ENCODE data around the gene RTL1.

The RTL1 gene

DNA sequence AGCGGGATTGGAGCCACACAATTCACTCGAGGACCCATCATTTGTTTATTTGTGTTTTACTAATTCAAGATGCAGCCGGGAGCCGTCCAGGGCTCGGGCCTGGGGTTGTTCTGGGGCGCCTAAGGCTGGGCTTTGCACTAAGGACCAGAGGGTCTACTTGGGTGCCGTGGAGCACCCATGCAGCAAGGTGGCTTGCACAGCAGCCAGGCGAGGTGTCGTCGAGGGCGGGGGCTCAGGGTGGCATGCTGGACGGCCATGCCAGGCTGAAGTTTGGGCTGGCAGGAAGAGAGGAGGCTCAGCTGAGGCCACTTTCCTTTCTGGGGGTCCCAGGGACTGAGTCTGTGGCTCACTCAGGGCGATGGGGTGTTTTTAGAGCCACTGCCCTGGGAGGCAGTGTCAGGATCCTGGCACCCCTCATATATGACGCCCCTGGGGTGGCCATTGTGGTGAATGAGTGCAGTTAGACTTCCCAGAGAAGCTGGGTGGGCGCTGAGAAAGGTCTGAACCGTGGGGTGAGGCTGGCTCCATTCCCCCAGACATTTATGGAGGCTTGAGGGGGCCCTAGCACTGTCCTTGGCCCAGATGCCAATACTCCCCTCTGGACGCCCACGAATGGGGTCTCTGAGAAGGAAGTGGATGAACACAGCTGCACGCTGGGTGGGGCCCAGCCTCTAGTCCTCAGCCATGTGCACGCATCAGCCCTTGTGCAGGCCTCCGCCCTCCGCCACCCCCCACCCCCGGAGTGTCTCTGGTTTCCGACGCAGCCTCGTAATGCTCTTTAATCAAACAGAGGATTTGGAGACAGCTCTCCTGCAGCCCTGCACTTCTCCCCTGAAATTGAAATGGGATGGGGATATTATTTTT, 66.3 kb downstream of the RTL1 start:
- Histone ChIP-seq H3K36me3 (no peaks in the 10 kb centered on the region), H3K4me1 (peaks cover 0 to 55% (median 39%) of the 10 kb centered on the region in 10 experiments; a peak in 17 of 20 replicates), H3K9me3 (replicated peaks in 1 of 11) (peaks cover 0 to 8% (median 0%) of the 10 kb centered on the region in 11 experiments; a peak in 5 of 22 replicates), H3K27ac (no peak overlapping the region), H3K4me3 (no peak overlapping the region), H3K4me2 (peak overlapping the region in 6 of 11 experiments; percentile 5 to 80 (median 45); a peak in 10 of 22 replicates), H4K20me1 (no peaks in the 10 kb centered on the region; a peak in 1 of 22 replicates), H3K9ac (no peak overlapping the region), H3K27me3 (no peaks in the 10 kb centered on the region)
- TF ChIP-seq Cebpa-rat (IDR thresholded peaks at IDR 0.05): no peak

DNA sequence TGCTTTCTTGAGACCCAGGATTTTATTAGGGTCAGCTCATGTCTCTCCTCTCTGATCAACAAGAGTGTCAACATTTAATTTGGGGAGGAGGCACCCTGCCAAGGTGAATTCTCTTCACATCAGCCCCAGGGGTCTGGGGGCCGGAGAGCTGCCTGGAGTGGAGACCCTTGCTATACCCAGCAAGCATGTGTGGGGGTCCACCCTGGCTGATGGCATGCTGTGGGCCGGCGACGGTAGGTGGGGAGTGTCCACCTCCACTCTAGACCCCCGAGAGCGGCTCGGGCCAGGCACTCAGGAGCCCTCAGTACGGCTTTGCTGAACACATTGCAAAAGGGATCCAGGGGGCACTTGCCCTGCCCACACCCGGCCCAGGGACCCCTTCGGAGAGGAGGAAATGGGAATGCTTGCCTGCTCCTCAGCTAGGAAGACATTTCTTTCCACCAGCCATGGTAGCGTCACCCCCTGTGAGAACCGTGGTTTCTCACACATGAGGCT, 67.2 kb downstream of the RTL1 start:
- Histone ChIP-seq H4K20me1 (no peaks in the 10 kb centered on the region; a peak in 1 of 22 replicates), H3K9ac (no peak overlapping the region), H3K36me3 (no peaks in the 10 kb centered on the region), H3K27me3 (no peaks in the 10 kb centered on the region), H3K4me2 (peak overlapping the region in 7 of 11 experiments; percentile 64 to 81 (median 73); a peak in 11 of 22 replicates), H3K4me3 (no peak overlapping the region), H3K27ac (no peak overlapping the region), H3K9me3 (replicated peaks in 1 of 11) (peaks cover 0 to 8% (median 0%) of the 10 kb centered on the region in 11 experiments; a peak in 5 of 22 replicates), H3K4me1 (peaks cover 0 to 47% (median 31%) of the 10 kb centered on the region in 10 experiments; a peak in 15 of 20 replicates)
- no peak for TF ChIP-seq Cebpa-rat (IDR thresholded peaks at IDR 0.05)

DNA sequence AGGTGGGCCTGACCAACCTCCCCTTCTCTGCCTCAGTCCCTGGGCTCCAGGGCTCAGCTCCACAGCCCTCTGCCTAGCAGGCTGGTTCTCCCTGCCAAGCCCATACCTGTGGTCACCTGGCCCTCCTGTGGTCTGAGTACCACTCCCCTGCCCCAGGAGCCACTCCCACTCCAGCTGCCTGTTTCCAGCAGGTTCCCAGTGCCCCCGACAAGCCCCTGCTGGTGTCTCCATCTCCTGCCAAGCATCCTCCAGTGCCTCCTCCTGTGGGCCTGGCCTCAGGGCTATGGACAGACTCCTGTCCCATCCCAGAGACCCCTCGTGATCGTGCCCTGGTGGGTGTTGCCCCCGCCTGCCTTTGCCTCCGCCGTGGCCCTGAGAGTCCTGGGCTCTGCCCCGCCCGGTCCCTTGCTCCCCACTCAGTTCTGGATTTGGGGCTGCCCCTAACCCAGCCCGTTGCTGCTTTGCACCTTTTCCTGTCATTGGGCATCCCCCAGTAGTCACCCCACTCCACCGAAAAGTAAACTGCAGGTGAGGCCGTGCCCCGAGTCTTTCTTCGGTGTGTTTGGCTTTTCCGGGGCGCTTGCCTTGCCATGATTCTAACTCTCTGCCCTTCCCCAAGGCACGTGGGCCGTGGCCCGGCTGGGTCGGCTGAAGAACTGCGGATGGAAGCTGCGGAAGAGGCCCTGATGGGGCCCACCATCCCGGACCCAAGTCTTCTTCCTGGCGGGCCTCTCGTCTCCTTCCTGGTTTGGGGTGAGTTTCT, 67.8 kb downstream of the RTL1 start:
- peaks cover 0 to 46% (median 30%) of the 10 kb centered on the region in 10 experiments; a peak in 15 of 20 replicates for H3K4me1 ChIP-seq
- no peak overlapping the region for H3K27ac ChIP-seq
- peaks cover 0 to 8% (median 0%) of the 10 kb centered on the region in 11 experiments; a peak in 5 of 22 replicates for H3K9me3 ChIP-seq (replicated peaks in 1 of 11)
- no peaks in the 10 kb centered on the region for H3K36me3 ChIP-seq
- no peak for TF ChIP-seq Cebpa-rat (IDR thresholded peaks at IDR 0.05)
- H3K9ac ChIP-seq: peak overlapping the region in 3 of 11 experiments; percentile 16 to 35 (median 29); a peak in 2 of 22 replicates
- H3K4me3 ChIP-seq: no peak overlapping the region
- no peaks in the 10 kb centered on the region for H4K20me1 ChIP-seq
- H3K27me3 ChIP-seq: no peaks in the 10 kb centered on the region
- H3K4me2 ChIP-seq: peak overlapping the region in 10 of 11 experiments; percentile 9 to 81 (median 71); a peak in 18 of 22 replicates

DNA sequence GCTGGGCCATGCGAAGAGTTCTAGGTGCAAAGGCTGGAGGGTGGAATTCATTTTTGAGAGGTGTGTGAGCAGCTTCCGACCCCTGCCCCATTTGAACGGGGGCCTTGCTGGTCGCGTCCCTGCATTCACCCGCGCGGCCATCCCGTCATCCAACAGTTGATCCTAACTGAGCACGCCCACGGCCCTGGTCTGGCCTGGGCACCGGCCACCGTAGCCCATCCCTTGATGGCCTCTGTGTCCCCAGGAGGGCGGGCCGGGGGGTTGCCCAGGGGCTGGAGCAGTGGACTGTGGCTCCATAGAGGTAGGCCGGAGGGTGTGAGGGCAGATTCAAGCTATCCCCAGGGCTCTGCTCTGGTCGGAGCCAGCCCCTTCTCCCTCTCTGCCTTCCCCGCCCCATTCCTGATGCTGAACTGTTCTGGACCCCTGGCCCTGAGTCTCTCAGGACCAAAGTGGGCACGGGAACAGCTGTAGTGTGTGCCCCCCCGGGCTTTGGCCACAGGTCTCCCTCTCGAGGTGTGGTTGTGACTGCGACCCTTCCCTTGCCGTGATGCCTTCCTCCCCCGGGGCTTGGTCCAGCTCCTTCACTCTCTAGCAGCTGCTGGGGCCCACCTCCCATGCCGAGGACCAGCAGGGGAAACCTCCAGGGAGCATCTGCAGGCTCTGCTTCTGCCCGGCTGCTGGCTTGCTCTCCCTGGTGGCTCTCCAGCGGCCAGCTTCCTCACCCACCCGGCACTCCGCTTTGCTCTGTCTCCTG, 68.6 kb downstream of the RTL1 start:
- no peak overlapping the region for H3K27ac ChIP-seq
- TF ChIP-seq Cebpa-rat (IDR thresholded peaks at IDR 0.05): no peak
- H4K20me1 ChIP-seq: no peaks in the 10 kb centered on the region
- H3K4me2 ChIP-seq: peak overlapping the region in 10 of 11 experiments; percentile 9 to 81 (median 71); a peak in 18 of 22 replicates
- H3K9ac ChIP-seq: peak overlapping the region in 3 of 11 experiments; percentile 16 to 35 (median 29); a peak in 1 of 22 replicates
- H3K4me3 ChIP-seq: no peak overlapping the region
- peaks cover 0 to 43% (median 30%) of the 10 kb centered on the region in 10 experiments; a peak in 15 of 20 replicates for H3K4me1 ChIP-seq
- no peaks in the 10 kb centered on the region for H3K36me3 ChIP-seq
- peaks cover 0 to 8% (median 0%) of the 10 kb centered on the region in 11 experiments; a peak in 5 of 22 replicates for H3K9me3 ChIP-seq (replicated peaks in 1 of 11)
- H3K27me3 ChIP-seq: no peaks in the 10 kb centered on the region

DNA sequence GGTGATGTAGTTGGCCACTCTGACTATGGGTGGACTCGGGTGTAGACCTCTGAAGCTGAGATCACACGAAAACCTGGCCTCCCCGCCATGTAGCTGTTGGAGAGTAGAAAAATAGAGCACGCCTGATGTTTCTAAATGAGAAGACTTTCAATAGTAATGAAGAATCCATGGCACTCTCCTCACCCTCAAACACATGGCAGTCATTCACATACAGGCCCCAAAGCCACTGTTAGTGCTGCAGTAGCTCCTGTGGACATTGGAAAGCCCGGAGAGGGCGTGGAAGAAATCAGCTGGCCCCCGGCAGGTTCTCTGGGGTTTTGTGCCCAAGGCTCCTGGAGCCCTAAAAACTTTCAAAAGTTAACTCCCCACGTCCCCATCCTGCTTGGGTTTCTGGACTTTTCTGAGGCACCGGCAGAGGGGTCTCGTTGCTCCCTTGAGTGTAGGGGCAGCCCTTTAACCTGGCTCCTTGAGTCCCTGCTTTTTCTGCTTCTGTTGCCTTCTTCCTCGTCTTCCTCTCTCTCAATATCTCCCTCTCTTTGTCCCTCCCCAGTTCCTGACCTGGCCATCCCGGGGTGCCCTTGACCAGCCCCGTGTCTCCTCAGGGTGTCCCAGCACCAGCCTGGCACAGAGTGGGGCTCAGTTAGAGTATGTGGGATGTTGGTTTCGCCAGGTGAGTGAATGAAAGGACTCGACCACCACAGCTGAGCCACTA, 69.3 kb downstream of the RTL1 start:
- Histone ChIP-seq H4K20me1 (no peaks in the 10 kb centered on the region), H3K9ac (no peak overlapping the region), H3K4me2 (peak overlapping the region in 3 of 11 experiments; percentile 64 to 81 (median 78); a peak in 3 of 22 replicates), H3K36me3 (no peaks in the 10 kb centered on the region), H3K27ac (no peak overlapping the region), H3K4me1 (peaks cover 0 to 40% (median 30%) of the 10 kb centered on the region in 10 experiments; a peak in 15 of 20 replicates), H3K27me3 (no peaks in the 10 kb centered on the region), H3K9me3 (replicated peaks in 1 of 11) (peaks cover 0 to 8% (median 0%) of the 10 kb centered on the region in 11 experiments; a peak in 5 of 22 replicates), H3K4me3 (no peak overlapping the region)
- TF ChIP-seq Cebpa-rat (IDR thresholded peaks at IDR 0.05): no peak

DNA sequence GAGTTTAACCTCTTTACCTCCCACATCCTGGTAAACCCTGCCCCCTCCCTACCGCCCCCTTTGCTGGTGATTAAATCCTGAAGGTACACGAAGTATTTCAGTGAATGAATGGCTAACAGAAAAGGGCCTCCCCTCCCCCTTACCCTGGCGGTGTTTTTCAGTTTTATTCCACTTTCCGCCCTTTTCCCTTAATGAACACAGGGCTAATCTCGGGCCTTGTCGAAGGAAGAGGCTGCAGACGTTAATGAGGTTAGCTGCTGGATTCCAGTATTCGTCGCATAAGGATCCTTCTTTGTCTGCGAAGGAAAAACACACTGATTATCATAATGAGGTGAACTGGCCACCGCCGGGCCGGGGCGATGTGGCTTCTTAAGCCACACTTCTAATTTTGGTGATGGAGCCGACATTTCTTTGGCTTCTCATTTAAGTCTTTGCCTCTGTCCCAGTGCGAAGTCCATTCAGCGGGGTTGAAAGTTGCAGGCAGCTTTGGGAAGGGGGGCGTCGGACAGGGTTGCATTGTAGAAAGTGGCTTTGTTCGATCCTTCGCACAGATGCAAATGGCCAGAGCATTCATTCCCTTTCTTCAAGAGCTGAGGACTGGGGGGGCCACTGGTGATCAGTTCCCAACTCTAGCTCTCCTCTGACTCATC, 71.1 kb downstream of the RTL1 start:
- Histone ChIP-seq H3K9me3 (replicated peaks in 1 of 11) (peaks cover 8 to 16% (median 8%) of the 10 kb centered on the region in 11 experiments), H3K4me1 (peaks cover 0 to 32% (median 25%) of the 10 kb centered on the region in 10 experiments; a peak in 15 of 20 replicates), H3K36me3 (no peaks in the 10 kb centered on the region; a peak in 1 of 22 replicates), H4K20me1 (no peaks in the 10 kb centered on the region), H3K27me3 (no peaks in the 10 kb centered on the region), H3K4me3 (no peak overlapping the region), H3K4me2 (no peak overlapping the region), H3K9ac (no peak overlapping the region), H3K27ac (no peak overlapping the region)
- no peak for TF ChIP-seq Cebpa-rat (IDR thresholded peaks at IDR 0.05)

DNA sequence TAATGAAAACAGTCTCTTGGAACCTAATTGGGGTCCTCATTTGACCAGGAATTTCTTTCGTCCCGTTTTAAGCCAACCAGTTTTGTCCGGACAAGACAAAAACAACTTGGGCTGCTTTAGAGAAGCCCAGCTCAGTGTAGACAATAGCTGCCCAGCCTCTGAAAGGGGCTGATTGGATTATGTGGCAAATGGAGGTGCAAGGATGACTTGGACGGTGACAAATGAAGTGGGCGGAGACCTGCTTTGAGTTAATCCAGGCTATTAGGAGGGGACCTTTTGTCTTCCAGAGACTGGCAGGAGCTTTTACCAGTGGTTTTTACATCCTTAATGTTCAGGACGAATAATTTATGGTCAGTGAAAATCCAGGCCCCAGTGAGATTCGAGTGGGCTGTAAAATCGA, 72.8 kb downstream of the RTL1 start:
- H3K9me3 ChIP-seq (replicated peaks in 1 of 11): peaks cover 24 to 32% (median 26%) of the 10 kb centered on the region in 11 experiments
- H3K27ac ChIP-seq: no peak overlapping the region
- H3K4me2 ChIP-seq: no peak overlapping the region
- H3K4me1 ChIP-seq: peaks cover 0 to 15% (median 10%) of the 10 kb centered on the region in 10 experiments; a peak in 15 of 20 replicates
- H3K4me3 ChIP-seq: no peak overlapping the region
- H3K9ac ChIP-seq: no peak overlapping the region
- H4K20me1 ChIP-seq: no peaks in the 10 kb centered on the region
- TF ChIP-seq Cebpa-rat (IDR thresholded peaks at IDR 0.05): no peak
- no peaks in the 10 kb centered on the region; a peak in 1 of 22 replicates for H3K36me3 ChIP-seq
- no peaks in the 10 kb centered on the region for H3K27me3 ChIP-seq

All from BLaER1 treated with 17β-estradiol and CSF1 and Interleukin-3, amounts not matched to agents 10 nM and 100 nM (cell line).